Suprapubic skin (tissue), 4 donors: ENCODE data around the gene S100PBP.

ENCODE experiments used
- EP300 ChIP-seq: sonication (generic); formaldehyde crosslinking; IDR thresholded peaks from one replicate; pipeline ENCODE4 v1.6.1; 2017; ENCODE audit warnings: antibody characterized with exemption
- POLR2A ChIP-seq, 2 donors: fragments of 450-650 bp; IDR thresholded peaks; one replicate each; pipeline ENCODE4 v1.6.1; 2017; ENCODE audit warnings: antibody characterized with exemption in 2 of 2, mild to moderate bottlenecking in 2 of 2, moderate library complexity in 2 of 2
- POLR2AphosphoS5 ChIP-seq, 3 donors: sonication (generic); formaldehyde crosslinking; IDR thresholded peaks; one replicate each; pipeline ENCODE4 v1.6.1; 2017; ENCODE audit warnings: antibody characterized with exemption in 3 of 3
- TF ChIP-seq, protein P1 (sequence below), 2 donors: fragments of 200-600 bp in 1 of 2; fragments of 450-650 bp in 1 of 2; sonication (generic) in 1 of 2; IDR thresholded peaks; one replicate each; pipeline ENCODE4 v1.5.1; 2016 to 2019; ENCODE audit warnings: antibody characterized with exemption in 2 of 2, mild to moderate bottlenecking in 1 of 2, moderate library complexity in 1 of 2

DNA sequence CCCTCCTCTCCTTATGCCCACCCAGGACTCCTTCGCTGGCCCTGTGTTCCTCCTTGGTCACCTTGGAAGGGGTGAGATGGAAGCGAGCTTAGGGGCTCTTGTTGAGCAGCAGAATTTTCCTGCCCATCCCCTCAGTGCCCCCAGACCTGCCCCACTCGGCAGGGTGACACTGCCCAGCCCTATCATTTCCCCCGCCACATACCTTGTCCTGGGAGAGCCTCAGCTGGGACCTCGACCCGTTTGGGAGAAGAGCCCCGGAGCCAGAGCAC lies 54.7 kb downstream of the S100PBP start:
- TF ChIP-seq POLR2A (IDR thresholded peaks at IDR 0.05) (no peak), EP300 (no peak), POLR2AphosphoS5 (IDR thresholded peaks at IDR 0.05) (no peak)
- TF ChIP-seq, protein P1, sequence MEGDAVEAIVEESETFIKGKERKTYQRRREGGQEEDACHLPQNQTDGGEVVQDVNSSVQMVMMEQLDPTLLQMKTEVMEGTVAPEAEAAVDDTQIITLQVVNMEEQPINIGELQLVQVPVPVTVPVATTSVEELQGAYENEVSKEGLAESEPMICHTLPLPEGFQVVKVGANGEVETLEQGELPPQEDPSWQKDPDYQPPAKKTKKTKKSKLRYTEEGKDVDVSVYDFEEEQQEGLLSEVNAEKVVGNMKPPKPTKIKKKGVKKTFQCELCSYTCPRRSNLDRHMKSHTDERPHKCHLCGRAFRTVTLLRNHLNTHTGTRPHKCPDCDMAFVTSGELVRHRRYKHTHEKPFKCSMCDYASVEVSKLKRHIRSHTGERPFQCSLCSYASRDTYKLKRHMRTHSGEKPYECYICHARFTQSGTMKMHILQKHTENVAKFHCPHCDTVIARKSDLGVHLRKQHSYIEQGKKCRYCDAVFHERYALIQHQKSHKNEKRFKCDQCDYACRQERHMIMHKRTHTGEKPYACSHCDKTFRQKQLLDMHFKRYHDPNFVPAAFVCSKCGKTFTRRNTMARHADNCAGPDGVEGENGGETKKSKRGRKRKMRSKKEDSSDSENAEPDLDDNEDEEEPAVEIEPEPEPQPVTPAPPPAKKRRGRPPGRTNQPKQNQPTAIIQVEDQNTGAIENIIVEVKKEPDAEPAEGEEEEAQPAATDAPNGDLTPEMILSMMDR (IDR thresholded peaks at IDR 0.05) = no peak
